ENCODE data around the gene MTHFS.
"Not testable (repeated sequence)": the region's sequence is repeated elsewhere in the genome, so short reads cannot be mapped to it uniquely, and the experiment has no call there.

MTHFS gene

GRCh38 chr15:79914728-79915127, 17.9 kb upstream of the MTHFS start:
- no peak overlapping the region for H3K4me3 ChIP-seq (ENCODE audit: low read depth, low read length)
- TF ChIP-seq, protein P1, sequence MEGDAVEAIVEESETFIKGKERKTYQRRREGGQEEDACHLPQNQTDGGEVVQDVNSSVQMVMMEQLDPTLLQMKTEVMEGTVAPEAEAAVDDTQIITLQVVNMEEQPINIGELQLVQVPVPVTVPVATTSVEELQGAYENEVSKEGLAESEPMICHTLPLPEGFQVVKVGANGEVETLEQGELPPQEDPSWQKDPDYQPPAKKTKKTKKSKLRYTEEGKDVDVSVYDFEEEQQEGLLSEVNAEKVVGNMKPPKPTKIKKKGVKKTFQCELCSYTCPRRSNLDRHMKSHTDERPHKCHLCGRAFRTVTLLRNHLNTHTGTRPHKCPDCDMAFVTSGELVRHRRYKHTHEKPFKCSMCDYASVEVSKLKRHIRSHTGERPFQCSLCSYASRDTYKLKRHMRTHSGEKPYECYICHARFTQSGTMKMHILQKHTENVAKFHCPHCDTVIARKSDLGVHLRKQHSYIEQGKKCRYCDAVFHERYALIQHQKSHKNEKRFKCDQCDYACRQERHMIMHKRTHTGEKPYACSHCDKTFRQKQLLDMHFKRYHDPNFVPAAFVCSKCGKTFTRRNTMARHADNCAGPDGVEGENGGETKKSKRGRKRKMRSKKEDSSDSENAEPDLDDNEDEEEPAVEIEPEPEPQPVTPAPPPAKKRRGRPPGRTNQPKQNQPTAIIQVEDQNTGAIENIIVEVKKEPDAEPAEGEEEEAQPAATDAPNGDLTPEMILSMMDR (IDR thresholded peaks at IDR 0.05; ENCODE audit: borderline replicate concordance, insufficient read depth, low read depth, low read length): no peak

- H3K4me3 ChIP-seq (ENCODE audit: low read depth, low read length): not testable (repeated sequence)
These were observed 12.9 kb upstream of the MTHFS start for GRCh38 chr15:79909556-79910335.

GRCh38 chr15:79904271-79904670, 7.5 kb upstream of the MTHFS start:
- no peak overlapping the region for H3K4me3 ChIP-seq (ENCODE audit: low read depth, low read length)
- TF ChIP-seq, protein P1 (IDR thresholded peaks at IDR 0.05; ENCODE audit: borderline replicate concordance, insufficient read depth, low read depth, low read length): no peak

GRCh38 chr15:79903626-79904025, 6.8 kb upstream of the MTHFS start:
- TF ChIP-seq, protein P1 (IDR thresholded peaks at IDR 0.05; ENCODE audit: borderline replicate concordance, insufficient read depth, low read depth, low read length): no peak
- H3K4me3 ChIP-seq (ENCODE audit: low read depth, low read length): no peak overlapping the region

GRCh38 chr15:79903144-79903543, 6.3 kb upstream of the MTHFS start:
- TF ChIP-seq, protein P1 (IDR thresholded peaks at IDR 0.05; ENCODE audit: borderline replicate concordance, insufficient read depth, low read depth, low read length): no peak
- H3K4me3 ChIP-seq (ENCODE audit: low read depth, low read length): no peak overlapping the region

- TF ChIP-seq, protein P1 (IDR thresholded peaks at IDR 0.05; ENCODE audit: borderline replicate concordance, insufficient read depth, low read depth, low read length): no peak
- H3K4me3 ChIP-seq (ENCODE audit: low read depth, low read length): no peak overlapping the region
These were observed 5.1 kb upstream of the MTHFS start for GRCh38 chr15:79901958-79902357.

DNA sequence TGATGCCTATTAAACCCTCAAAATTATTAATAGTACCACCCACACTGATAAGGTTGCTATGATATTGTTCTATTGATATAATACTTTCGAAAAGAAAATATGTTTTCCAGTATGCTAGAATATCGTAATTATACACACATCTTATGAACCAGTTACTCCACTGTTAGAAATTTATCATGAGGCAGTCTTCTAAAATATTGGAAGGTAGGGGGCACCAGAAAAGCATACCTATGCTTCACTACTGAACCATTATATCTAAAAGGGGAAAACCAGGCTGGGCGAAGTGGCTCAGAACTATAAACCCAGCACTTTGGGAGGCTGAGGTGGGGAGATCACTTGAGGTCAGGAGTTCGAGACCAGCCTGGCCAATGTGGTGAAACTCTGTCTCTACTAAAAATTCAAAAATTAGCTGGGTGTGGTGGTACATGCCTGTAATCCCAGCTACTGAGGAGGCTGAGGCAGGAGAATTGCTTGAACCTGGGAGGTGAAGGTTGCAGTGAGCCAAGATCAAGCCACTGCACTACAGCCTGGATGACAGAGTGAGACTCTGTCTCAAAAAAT, 4.1 kb upstream of the MTHFS start:
- H3K4me3 ChIP-seq (ENCODE audit: low read depth, low read length): not testable (repeated sequence)

DNA sequence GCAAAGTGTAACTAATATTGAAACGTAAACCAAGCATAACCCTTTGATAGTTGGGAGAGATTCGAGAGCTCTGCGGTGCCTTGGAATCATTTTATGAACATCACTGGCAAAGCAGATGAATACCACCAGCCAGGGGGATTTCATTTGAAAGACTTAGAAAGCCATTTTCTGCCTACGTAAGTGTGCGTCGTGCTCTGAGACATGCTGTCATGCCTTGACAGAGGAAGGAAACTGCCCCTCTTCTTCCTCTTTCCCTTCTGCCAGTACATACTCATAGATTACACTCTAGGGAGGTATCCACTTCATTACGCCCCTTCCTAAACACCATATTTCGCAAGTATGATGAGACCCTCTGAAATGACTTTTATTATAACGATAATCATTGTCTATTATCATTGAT, 3.3 kb upstream of the MTHFS start:
- TF ChIP-seq, protein P1 (IDR thresholded peaks at IDR 0.05; ENCODE audit: borderline replicate concordance, insufficient read depth, low read depth, low read length): no peak
- no peak overlapping the region for H3K4me3 ChIP-seq (ENCODE audit: low read depth, low read length)

- H3K4me3 ChIP-seq (ENCODE audit: low read depth, low read length): not testable (repeated sequence)
These were observed 2.0 kb upstream of the MTHFS start for GRCh38 chr15:79898786-79899185.

Measured in GM12875 (cell line).